Stimulated activated CD4-positive, alpha-beta T cell treated with anti-CD3 and anti-CD28 coated beads, Interleukin-4, amount 100 ng/mL, for 24 hours (primary cell): ENCODE measurements around the gene CCR1.

Experiments
- DNase-seq: peaks from one replicate; pipeline ENCODE4 v3.0.0-alpha.2; 2020

Gene CCR1

GRCh38 chr3:46208167-46208704, at the start of gene CCR1:
Gene CCR1, minus strand, starts transcription at chr3:46208313. Its CDS starts 4,000 bp downstream, at chr3:46204313.
- peak; percentile 47 for DNase-seq

GRCh38 chr3:46252980-46253379, 44.9 kb upstream of the CCR1 start:
- no peak for DNase-seq

GRCh38 chr3:46245146-46245545, 37.0 kb upstream of the CCR1 start:
- DNase-seq: no peak

- no peak for DNase-seq
Observed at GRCh38 chr3:46243560-46243959, 35.4 kb upstream of the CCR1 start.

- DNase-seq: no peak
Observed at GRCh38 chr3:46242120-46242519, 34.0 kb upstream of the CCR1 start, which contains the start of gene CCR3. Gene CCR3, plus strand, starts transcription at chr3:46242460. Its CDS starts 22,699 bp downstream, at chr3:46265159.

- DNase-seq: no peak
Observed at GRCh38 chr3:46239952-46240351, 31.8 kb upstream of the CCR1 start.

GRCh38 chr3:46239301-46239938, 31.3 kb upstream of the CCR1 start:
- no peak for DNase-seq

- DNase-seq: no peak
Observed at GRCh38 chr3:46238386-46238785, 30.3 kb upstream of the CCR1 start.

GRCh38 chr3:46236294-46237054, 28.4 kb upstream of the CCR1 start:
- DNase-seq: no peak

GRCh38 chr3:46235425-46235824, 27.3 kb upstream of the CCR1 start:
- DNase-seq: no peak

GRCh38 chr3:46233194-46233593, 25.1 kb upstream of the CCR1 start:
- DNase-seq: no peak

GRCh38 chr3:46231323-46231722, 23.2 kb upstream of the CCR1 start:
- DNase-seq: no peak

GRCh38 chr3:46228260-46229242, 20.4 kb upstream of the CCR1 start:
- DNase-seq: no peak

- DNase-seq: no peak
Observed at GRCh38 chr3:46222435-46223161, 14.5 kb upstream of the CCR1 start.

- DNase-seq: no peak
Observed at GRCh38 chr3:46221938-46222337, 13.8 kb upstream of the CCR1 start.

- DNase-seq: no peak
Observed at GRCh38 chr3:46221391-46221790, 13.3 kb upstream of the CCR1 start.

GRCh38 chr3:46218196-46218709, 10.1 kb upstream of the CCR1 start:
- no peak for DNase-seq

GRCh38 chr3:46215810-46216414, 7.8 kb upstream of the CCR1 start:
- no peak for DNase-seq

GRCh38 chr3:46214751-46215352, 6.7 kb upstream of the CCR1 start:
- DNase-seq: no peak

- DNase-seq: no peak
Observed at GRCh38 chr3:46213201-46213600, 5.1 kb upstream of the CCR1 start.

- DNase-seq: no peak
Observed at GRCh38 chr3:46212101-46212500, 4.0 kb upstream of the CCR1 start.
